GM19395 (cell line): ENCODE results near the gene C1QTNF9.
"Not testable (repeated sequence)": the region's sequence is repeated elsewhere in the genome, so short reads cannot be mapped to it uniquely, and the experiment has no call there.

ENCODE experiments used
- ATAC-seq: cut with Tn5 transposase; IDR thresholded peaks from one replicate; pipeline ENCODE4 v1.9.1; 2021; ENCODE audit warnings: mild to moderate bottlenecking, moderate library complexity; ENCODE audit not compliant: unreplicated experiment

The C1QTNF9 gene

GRCh38 chr13:24309300-24309699 lies at the start of gene C1QTNF9:
Gene C1QTNF9, plus strand, starts transcription at chr13:24309580. Its CDS starts 6,424 bp downstream, at chr13:24316004.
- not testable (repeated sequence) for ATAC-seq

GRCh38 chr13:24261566-24261965 lies 47.8 kb upstream of the C1QTNF9 start:
- ATAC-seq: no peak

GRCh38 chr13:24263632-24264031 lies 45.7 kb upstream of the C1QTNF9 start:
- no peak for ATAC-seq

GRCh38 chr13:24264976-24265375 lies 44.4 kb upstream of the C1QTNF9 start:
- no peak for ATAC-seq

- no peak for ATAC-seq
These were observed 43.9 kb upstream of the C1QTNF9 start for GRCh38 chr13:24265453-24265852.

- no peak for ATAC-seq
These were observed 42.1 kb upstream of the C1QTNF9 start for GRCh38 chr13:24267274-24267673.

- ATAC-seq: no peak
These were observed 41.6 kb upstream of the C1QTNF9 start for GRCh38 chr13:24267801-24268200.

- no peak for ATAC-seq
These were observed 39.6 kb upstream of the C1QTNF9 start for GRCh38 chr13:24269821-24270220.

- ATAC-seq: peak; percentile 43
These were observed 38.7 kb upstream of the C1QTNF9 start for GRCh38 chr13:24270639-24271141.

- no peak for ATAC-seq
These were observed 38.2 kb upstream of the C1QTNF9 start for GRCh38 chr13:24271231-24271600.

- peak; percentile 60 for ATAC-seq
These were observed 37.6 kb upstream of the C1QTNF9 start for GRCh38 chr13:24271601-24272451.

GRCh38 chr13:24272452-24273161 lies 36.8 kb upstream of the C1QTNF9 start:
- ATAC-seq: no peak

- no peak for ATAC-seq
These were observed 35.5 kb upstream of the C1QTNF9 start for GRCh38 chr13:24273926-24274325.

GRCh38 chr13:24274452-24275021 lies 34.8 kb upstream of the C1QTNF9 start:
- peak; percentile 62 for ATAC-seq

GRCh38 chr13:24275041-24275440 lies 34.3 kb upstream of the C1QTNF9 start:
- no peak for ATAC-seq

- no peak for ATAC-seq
These were observed 33.1 kb upstream of the C1QTNF9 start for GRCh38 chr13:24276306-24276705.

- no peak for ATAC-seq
These were observed 32.5 kb upstream of the C1QTNF9 start for GRCh38 chr13:24276861-24277260.

- no peak for ATAC-seq
These were observed 31.6 kb upstream of the C1QTNF9 start for GRCh38 chr13:24277761-24278160.

GRCh38 chr13:24279327-24280110 lies 29.9 kb upstream of the C1QTNF9 start:
- no peak for ATAC-seq

GRCh38 chr13:24280720-24281119 lies 28.7 kb upstream of the C1QTNF9 start:
- no peak for ATAC-seq
